ENCODE results near the gene SERPINA5. TPM values are rescaled to one million over a fixed set of nuclear protein-coding genes. Genes with fewer than 3 reads are reported as not detected.

Gene SERPINA5, protein sequence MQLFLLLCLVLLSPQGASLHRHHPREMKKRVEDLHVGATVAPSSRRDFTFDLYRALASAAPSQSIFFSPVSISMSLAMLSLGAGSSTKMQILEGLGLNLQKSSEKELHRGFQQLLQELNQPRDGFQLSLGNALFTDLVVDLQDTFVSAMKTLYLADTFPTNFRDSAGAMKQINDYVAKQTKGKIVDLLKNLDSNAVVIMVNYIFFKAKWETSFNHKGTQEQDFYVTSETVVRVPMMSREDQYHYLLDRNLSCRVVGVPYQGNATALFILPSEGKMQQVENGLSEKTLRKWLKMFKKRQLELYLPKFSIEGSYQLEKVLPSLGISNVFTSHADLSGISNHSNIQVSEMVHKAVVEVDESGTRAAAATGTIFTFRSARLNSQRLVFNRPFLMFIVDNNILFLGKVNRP
- total RNA-seq (2014; rRNA removed; shearing (Covaris generic)), result not detected in 2 replicates

DNA sequence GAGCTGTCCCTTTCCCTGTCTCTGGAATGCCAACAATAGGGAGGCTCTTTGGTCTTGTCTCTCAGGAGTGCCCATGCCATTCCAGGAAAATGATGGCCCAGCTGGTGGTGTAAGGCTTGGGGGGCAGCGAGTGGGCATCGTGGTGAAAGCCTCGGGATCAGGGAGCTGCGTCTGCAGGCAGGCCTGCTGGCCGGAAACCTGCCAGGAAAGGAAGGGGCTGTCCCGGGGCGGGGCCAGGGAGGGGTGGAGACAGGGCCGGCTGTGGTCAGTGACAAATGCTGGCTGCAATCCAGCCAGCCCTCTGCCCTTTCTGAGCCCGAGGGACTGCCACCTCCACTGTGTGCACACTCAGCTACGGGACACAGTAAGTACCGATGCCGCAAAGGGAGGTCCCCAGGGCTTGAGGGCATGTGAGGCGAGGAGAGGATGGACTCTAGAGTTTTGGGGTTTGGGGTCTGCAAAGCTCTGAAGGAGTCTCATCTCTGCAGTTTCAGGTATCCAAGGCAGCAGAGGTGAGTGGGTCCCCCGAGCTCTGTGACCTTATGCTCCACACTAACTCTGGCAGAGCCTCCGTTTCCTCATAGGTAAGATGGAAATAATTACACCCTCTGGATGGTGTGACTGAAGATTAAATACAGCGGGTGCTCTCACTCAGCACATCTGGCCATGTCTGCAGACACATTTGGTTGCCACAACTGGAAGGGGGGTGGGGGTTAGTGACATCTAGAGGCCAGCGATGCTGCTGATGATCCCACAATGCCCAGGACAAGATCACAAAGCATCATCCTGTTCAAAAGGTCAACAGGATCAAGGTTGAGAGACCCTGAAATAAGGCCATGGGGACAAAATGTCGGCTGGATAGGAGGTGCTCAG lies at the start of gene SERPINA5:
TSS of gene SERPINA5 (plus strand) at position 300 of the 873 bp plus-strand sequence. CDS start 5,937 bp downstream, outside the sequence.
- in situ Hi-C loops (cut with HindIII; ENCODE audit: low sequenced_read_pairs), result no loop called here
- no peak for DNase-seq (ENCODE audit: low spot score)

DNA sequence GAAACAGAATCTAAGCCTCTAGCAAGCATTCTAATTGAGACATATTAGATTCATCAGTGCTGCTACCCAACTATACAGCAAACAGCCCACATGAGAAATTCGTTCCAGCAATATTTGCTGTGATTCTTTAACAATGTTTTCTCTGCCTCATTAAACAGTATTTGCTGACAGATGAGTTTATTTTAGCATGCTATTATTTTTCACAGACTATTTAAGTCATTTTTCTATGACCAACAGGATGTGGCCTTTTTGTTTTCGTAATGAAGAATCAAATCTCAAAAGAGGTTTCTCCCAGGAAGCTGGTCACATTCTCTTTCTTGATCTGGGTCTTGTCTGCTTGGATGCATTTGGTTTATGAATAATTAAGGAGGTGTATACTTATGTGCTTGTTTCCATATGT lies 48.8 kb upstream of the SERPINA5 start:
- DNase-seq (ENCODE audit: low spot score), result no peak
- in situ Hi-C loops (cut with HindIII; ENCODE audit: low sequenced_read_pairs), result no loop called here

DNA sequence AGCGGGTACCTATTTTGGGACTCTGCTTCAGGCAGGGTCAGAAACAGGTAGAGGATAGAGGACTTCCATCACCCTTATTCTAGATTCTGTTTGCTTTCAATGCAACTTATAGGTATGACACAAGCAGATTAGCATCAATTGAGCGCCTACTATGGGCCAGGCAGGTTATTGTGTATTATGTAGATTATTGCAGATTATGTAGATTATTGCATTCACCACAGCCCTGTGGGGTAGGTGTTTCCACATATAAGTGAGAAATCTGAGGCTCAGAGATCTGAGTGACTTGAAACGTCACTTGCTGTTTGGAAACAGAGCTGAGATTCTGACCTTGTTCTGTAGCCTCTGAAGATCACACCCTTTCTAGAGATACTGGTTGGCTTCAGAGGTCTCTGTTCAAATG lies 45.7 kb upstream of the SERPINA5 start:
- no peak for DNase-seq (ENCODE audit: low spot score)

DNA sequence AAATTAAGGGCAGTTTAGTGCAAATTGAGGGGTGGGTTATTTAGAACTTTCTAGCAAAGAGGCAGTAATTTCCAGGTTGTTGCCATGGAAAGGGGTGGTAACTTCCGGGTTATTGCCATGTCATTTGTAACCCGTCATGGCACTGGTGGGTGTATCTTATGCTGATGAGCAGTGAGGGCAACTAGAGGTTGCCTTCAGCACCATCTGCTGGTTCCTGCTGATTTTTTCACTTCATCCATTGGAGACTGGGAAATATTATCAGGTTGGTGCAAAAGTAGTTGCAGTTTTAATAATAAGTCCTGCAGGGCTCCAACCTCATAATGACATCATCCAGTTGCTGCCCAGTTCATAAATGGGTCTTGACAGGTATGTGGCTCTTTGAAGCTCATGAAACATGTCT lies 44.4 kb upstream of the SERPINA5 start:
- in situ Hi-C loops (cut with HindIII; ENCODE audit: low sequenced_read_pairs), result no loop called here
- no peak for DNase-seq (ENCODE audit: low spot score)

More for the DNA sequence above, 45.7 kb upstream of the SERPINA5 start:
- in situ Hi-C loops (cut with HindIII; ENCODE audit: low sequenced_read_pairs), result no loop called here

DNA sequence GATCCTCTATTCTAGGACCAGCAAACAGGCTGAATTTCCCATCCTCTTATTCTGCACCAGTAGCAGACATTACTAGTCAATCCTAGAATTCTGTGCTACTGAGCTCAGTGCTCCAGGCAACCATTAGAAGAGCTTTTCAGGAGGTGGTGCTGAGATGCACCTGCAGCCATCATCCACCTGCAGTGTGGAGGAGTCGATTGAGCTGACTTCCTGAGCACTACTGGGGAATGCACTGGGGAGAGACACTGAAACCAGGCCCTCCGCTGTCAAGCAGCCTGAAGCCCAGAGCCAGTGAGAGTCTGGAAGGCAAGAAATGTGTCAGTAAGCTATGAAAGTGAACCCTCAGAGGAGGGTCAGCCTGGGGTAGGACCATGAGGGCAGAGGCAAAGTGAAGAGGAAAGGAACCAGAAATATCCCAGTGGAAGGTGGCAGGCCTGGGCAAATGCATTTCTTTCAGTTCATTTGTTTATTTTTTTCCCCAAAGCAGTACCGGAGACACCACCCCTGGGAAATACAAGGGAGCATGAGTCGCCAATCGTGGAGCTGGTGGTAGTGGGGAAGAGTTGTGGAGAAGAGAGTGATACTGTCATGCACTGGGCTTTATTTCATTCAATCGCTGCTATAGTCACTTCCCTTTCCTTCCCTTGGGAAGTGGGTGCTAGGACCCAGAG lies 43.0 kb upstream of the SERPINA5 start:
- in situ Hi-C loops (cut with HindIII; ENCODE audit: low sequenced_read_pairs), result no loop called here
- DNase-seq (ENCODE audit: low spot score), result no peak

DNA sequence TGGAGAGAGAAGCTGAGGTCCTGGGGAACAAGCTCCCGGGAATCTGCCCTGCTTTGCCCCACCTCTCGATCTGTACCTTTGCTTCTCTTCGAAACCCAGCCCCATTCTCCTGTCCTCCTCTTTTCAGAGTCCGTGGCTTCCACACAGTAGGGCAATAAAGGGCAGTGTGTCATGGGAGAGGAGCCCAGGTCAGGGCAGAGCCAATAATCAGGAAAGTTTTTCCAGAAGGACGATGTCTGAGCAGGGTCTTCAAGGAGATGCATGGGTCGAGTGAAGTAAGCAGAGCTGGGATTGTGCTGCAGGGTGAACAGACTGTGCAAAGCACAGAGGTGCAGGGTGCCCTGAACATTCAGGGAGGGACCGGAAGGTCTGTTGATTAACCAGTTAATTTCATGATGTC lies 42.0 kb upstream of the SERPINA5 start:
- no peak for DNase-seq (ENCODE audit: low spot score)
- in situ Hi-C loops (cut with HindIII; ENCODE audit: low sequenced_read_pairs), result no loop called here

DNA sequence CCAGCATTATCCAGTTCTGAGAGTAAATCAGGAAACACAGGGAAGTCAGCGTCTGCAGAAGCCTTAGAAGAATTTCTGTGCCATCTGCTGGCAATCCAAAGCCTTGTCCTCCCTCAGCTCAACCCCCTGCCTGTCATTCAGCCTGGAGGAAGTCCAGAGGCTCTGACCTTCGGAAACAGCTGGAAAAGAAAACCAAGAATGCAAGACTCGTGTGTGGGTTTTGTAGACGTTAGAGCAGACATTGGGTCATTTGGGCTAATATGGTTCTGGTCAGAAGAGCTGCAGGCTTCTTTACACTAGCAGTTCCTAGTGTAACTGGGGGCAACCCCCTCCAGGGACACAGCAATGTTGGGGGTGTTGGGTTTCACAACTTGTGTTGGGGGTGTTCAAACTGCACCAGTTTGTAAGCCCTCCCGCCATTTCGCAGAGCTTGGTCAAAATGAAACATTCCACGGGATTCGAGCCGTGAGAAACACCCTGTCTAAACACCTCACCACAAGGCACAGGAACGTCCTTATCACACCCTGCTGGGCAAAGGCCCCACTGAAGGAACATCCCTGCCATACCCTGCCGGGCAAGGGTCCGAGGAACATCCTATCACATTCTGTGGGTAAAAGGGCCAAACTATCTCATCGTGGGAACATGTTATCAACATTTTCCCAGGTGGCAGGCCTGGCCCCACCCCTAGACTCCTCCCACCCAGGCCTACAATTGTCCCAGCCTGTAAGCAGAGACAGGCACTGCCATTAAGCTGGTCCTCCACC lies 41.0 kb upstream of the SERPINA5 start:
- no peak for DNase-seq (ENCODE audit: low spot score)
- in situ Hi-C loops (cut with HindIII; ENCODE audit: low sequenced_read_pairs), result no loop called here

DNA sequence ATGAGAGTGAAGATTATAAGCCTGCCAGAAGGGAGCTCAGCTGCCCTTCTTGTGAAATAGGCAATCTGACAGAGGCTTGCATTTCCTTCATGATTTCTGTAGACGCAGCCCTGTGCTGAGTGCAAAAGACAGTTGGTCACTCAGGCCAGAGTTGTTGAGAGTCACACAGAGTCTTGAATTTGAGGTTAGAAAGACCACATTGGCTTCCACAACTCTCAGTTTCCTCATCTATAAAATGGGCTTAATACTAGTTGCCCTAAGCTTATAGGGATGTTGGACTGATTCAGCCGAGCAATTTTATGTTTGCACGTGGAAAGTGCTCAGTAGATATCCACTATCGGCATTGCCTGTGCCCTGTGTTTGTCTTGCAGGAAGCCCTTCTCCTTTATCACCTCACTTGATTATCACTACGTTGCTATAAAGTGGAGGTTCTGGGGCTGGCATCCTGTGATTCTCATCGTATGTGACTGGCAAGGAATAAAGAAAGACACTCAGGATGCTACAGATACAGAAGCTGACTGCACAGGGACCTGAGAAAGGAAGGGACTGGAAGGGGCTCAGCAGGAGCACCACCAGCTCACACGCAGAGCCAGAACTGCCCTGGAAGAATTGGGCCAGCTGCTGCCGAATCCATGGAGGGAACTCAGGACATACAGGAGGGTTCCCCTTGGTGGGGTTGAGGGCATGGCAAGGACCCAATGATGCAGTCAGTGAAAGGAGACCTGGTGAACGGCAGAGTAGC lies 39.8 kb upstream of the SERPINA5 start:
- in situ Hi-C loops (cut with HindIII; ENCODE audit: low sequenced_read_pairs), result no loop called here
- DNase-seq (ENCODE audit: low spot score), result no peak

DNA sequence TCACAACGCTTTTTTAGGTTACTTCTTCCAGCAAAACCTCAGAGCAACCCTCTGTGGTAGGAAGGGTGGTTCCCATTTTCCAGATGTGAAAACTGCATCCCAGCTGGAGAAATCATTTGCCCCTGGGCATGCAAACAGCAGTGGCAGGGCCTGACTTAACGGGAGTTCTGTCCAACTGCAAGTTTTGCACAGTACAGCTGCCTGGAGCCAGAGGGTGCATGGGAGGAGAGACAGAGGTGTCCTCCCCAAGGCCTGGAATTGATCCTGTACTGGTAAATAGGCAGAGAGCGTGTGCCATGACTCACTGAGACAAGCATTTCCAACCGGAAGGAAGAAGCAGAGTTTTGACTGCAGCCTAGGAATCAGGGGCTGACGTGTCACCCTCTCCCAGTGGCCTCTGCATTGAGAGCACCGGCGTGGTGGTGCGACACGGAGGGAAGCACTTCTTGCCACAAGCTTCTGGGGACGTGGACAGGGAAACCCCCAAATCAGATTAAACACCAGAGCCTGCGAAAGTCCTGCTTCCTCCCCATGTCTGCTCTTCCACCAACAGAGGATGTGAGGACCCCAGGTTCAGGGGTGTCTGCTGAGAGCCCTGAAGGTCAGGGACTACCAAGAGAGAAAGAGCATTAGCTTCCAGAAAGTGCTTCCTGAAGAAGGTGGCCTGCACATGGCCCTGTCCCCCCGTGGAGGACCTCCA lies 39.0 kb upstream of the SERPINA5 start:
- no peak for DNase-seq (ENCODE audit: low spot score)
- in situ Hi-C loops (cut with HindIII; ENCODE audit: low sequenced_read_pairs), result no loop called here

DNA sequence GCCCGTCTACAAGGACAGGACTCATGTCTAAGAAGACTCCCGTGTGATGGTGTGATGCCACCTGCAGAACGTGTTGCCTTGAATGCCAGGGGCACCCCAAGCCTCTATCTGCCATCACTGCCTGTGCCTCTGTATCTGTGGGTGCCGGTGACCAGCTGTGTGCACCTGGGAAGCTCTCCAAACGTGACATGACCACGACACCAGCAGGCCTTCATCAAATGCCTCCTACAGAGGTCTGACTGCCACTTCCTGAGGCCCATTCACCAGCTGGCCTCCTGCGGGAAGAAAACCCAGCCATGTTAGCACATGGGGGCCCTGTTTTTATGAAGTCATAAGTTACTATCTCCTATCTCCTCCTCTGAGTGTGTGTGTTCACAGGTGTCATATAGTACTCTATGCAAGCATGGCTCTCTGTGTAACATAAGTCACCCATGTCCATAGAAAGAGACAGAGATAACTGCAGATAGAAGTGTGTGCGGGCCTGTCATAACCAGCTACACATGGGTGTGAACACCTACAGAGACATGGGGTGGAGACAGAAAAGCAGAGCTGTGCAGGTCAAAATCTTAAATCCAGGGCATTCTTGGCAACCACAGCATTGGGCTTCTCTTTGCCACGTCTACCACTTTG lies 38.3 kb upstream of the SERPINA5 start:
- DNase-seq (ENCODE audit: low spot score), result no peak
- in situ Hi-C loops (cut with HindIII; ENCODE audit: low sequenced_read_pairs), result no loop called here

DNA sequence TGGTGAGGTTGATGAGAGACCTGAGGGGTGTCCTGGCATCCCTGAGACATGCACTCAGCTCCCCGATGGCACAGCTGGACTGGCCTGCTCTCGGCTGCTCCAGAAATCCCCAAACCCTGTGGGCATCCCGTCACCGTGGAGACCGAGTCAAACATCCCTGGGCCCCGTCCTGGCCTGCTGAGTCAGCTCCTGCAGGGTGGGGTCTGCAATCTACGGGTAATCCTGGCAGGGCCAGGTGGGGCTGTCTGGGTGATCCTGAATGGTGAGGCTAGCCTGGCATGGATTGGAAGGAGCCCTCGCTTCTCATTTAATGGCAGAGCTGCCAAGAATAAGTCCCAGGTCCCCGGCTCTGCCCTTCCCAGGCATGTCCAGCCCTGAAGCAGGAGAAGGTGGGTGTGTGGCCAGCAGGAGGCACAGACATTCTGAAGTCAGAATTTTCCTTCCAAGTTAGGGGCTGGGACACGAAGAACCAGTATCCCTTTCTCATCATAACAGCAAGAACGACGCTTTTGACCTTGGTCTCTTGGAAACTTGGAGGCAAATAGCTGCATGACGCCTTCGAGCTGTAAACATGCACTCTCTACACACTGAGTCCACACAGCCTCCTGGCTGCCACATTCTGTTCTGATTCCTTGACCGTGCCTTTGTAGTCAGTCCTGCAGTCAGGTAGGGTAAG lies 37.6 kb upstream of the SERPINA5 start:
- DNase-seq (ENCODE audit: low spot score), result no peak
- in situ Hi-C loops (cut with HindIII; ENCODE audit: low sequenced_read_pairs), result no loop called here

DNA sequence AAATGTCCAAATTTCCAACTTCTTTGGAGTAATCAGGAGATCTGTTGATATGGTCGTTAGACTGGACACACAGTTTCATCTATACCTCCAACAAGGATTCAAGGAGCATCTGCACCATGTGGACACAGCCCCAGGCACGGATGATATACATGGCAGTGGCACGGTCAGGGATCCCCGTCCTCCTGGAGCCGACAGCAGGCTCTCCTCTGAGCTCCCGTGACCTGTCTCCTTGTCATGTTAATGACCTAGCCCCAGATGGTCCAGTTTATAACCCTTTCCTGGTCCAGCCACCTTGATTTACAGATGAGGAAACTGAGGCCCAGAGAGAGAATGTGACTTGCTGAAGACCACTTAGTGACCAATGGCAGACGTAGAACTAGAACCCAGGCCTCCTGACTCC lies 36.5 kb upstream of the SERPINA5 start:
- in situ Hi-C loops (cut with HindIII; ENCODE audit: low sequenced_read_pairs), result no loop called here
- DNase-seq (ENCODE audit: low spot score), result no peak

DNA sequence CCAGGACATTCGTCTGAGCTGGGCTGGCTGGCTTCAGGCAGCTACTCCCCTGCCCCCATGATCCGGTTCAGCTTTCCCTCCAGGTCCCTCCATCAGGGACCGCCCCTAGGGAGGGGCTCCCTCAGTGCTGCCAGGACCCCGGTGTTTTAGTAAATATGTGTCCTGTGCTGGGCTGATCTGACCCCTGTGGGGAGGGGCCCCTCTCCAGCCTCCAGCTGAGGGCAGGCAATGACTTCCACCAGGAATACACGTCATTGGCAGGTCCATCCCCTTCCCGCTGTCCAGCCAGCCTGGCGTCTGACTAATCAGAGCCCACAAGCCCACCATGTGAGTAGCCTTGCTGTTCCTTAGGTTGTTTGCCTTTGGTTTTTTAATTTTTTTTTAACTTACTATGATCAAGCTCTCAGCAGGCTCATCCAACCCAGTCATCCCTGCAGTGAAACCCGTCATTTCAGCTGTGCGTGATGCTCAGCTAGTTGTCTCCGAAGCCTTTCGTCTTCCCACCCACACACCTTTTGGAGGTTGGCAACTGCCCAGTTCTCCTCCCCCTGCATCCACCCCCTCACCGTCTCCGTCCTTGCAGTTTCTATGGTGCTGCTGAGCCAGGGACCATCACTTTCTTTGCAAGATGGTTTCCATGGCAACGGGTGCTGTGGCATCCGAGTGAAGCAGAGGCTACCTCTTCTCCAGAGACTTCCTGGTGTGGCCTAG lies 35.9 kb upstream of the SERPINA5 start:
- in situ Hi-C loops (cut with HindIII; ENCODE audit: low sequenced_read_pairs), result no loop called here
- DNase-seq (ENCODE audit: low spot score), result no peak

DNA sequence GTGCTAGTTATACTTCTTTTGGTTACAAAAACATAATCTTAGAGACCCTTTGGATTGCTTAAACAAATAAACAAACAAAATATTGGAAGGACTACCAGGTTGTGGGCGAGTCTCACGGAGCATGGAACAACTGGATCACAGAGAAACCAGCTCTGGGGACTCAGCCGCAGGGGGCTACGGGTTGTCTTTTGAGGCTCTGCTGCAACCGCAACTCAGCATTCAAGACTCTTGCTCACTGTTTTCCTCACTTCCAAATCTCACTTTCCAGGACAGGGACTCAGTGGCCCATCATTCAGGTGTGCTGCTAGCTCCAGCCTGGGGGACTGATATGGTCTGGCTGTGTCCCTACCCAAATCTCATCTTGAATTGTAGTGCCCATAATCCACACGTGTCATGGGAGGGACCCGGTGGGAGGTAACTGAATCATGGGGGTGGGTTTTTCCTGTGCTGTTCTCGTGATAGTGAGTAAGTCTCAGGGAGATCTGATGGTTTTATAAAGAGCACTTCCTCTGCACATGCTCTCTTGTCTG lies 34.0 kb upstream of the SERPINA5 start:
- DNase-seq (ENCODE audit: low spot score), result no peak
- in situ Hi-C loops (cut with HindIII; ENCODE audit: low sequenced_read_pairs), result no loop called here

DNA sequence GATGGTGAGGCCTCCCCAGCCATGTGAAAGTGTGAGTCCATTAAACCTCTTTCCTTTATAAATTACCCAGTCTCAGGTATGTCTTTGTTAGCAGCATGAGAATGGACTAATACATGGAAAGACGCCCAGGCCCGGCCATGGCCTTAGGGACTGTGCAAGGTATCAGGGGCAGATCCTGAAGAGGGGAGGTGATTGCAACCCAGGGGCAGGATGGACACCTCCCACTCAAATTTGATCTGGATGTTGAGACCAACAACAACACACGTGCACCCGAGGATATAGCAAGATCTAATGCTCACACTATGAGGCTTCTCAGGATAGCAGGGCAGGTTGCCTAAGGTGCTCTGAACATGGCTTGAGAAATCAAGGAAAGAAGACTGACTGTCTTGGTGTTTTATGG lies 33.5 kb upstream of the SERPINA5 start:
- in situ Hi-C loops (cut with HindIII; ENCODE audit: low sequenced_read_pairs), result no loop called here

More for the DNA sequence above, 33.5 kb upstream of the SERPINA5 start:
- DNase-seq (ENCODE audit: low spot score), result no peak
